SK-N-SH (cell line): ENCODE data around the gene RFX3. TPM values are rescaled to one million over a fixed set of nuclear protein-coding genes. Genes with fewer than 3 reads are reported as not detected.

Experiments
- CTCF ChIA-PET: fragments of 300-600, 350-600 bp; formaldehyde crosslinking; extraction: SDS; loops from one replicate; lab custom pipeline; 2021; lab: Yijun Ruan, JAX
- POLR2A ChIA-PET: fragments of 350-600 bp; sonication (Branson Sonifier 250); formaldehyde crosslinking; extraction: SDS; loops from one replicate; lab custom pipeline; 2020; ENCODE audit warnings: antibody characterized with exemption, inconsistent platforms; lab: Yijun Ruan, JAX
- DNase-seq: peaks from one replicate; pipeline ENCODE4 v3.0.0; 2012
- H2AFZ ChIP-seq: fragments of 200-600 bp; sonication (generic); 2 replicates; pipeline ENCODE4 v1.8.1; 2016; ENCODE audit warnings: antibody characterized with exemption, mild to moderate bottlenecking, low read depth
- H3F3A ChIP-seq: fragments of 200-600 bp; sonication (generic); replicated peaks from 2 replicates; pipeline ENCODE3; 2016; ENCODE audit warnings: antibody characterized with exemption, mild to moderate bottlenecking; ENCODE audit not compliant: insufficient read depth
- H3K27ac ChIP-seq, 2 experiments: fragments of 200-500 bp in 1 of 2; fragments of 200-600 bp in 1 of 2; sonication (Bioruptor generic) in 1 of 2; sonication (generic), shearing (Covaris generic) in 1 of 2; 2 replicates each; pipeline versions ENCODE4 v1.5.1 to v1.6.1; 2014 to 2016; ENCODE audit warnings: low read depth in 2 of 2, inconsistent platforms in 1 of 2, low read length in 1 of 2, mild to moderate bottlenecking in 1 of 2, mixed read lengths in 1 of 2
- H3K27me3 ChIP-seq: fragments of 200-600 bp; sonication (generic), shearing (Covaris generic); 2 replicates; pipeline ENCODE4 v1.6.1; 2016; ENCODE audit warnings: mixed run types; ENCODE audit not compliant: insufficient read depth
- H3K36me3 ChIP-seq, 2 experiments: fragments of 200-500 bp in 1 of 2; fragments of 200-600 bp in 1 of 2; sonication (Bioruptor generic) in 1 of 2; sonication (generic) in 1 of 2; replicated peaks in 1 of 2; 2 replicates each; pipeline versions ENCODE3 to v1.5.1; 2014 to 2016; ENCODE audit warnings: low read length in 1 of 2, mild to moderate bottlenecking in 1 of 2; ENCODE audit not compliant: insufficient read depth in 2 of 2, control insufficient read depth in 1 of 2
- H3K4me1 ChIP-seq, 2 experiments: fragments of 200-500 bp in 1 of 2; fragments of 200-600 bp in 1 of 2; sonication (Bioruptor generic) in 1 of 2; sonication (generic), shearing (Covaris generic) in 1 of 2; 2 replicates each; pipeline versions ENCODE4 v1.5.1 to v1.6.1; 2014 to 2016; ENCODE audit warnings: low read depth in 1 of 2, low read length in 1 of 2, mixed run types in 1 of 2; ENCODE audit not compliant: insufficient read depth in 2 of 2, control insufficient read depth in 1 of 2
- H3K4me2 ChIP-seq: fragments of 200-600 bp; sonication (generic), shearing (Covaris generic); 2 replicates; pipeline ENCODE4 v1.6.1; 2017; ENCODE audit warnings: mixed run types
- H3K4me3 ChIP-seq, 2 experiments: fragments of 200-500 bp in 1 of 2; fragments of 200-600 bp in 1 of 2; sonication (Bioruptor generic) in 1 of 2; sonication (generic), shearing (Covaris generic) in 1 of 2; 2 replicates each; pipeline versions ENCODE4 v1.5.1 to v1.8.1; 2014 to 2016; ENCODE audit warnings: low read depth in 2 of 2, inconsistent platforms in 1 of 2, low read length in 1 of 2, mild to moderate bottlenecking in 1 of 2, mixed read lengths in 1 of 2, moderate library complexity in 1 of 2
- H3K79me2 ChIP-seq: fragments of 200-600 bp; sonication (generic); 2 replicates; pipeline ENCODE4 v1.8.1; 2017; ENCODE audit warnings: mild to moderate bottlenecking; ENCODE audit not compliant: insufficient read depth
- H3K9ac ChIP-seq: fragments of 200-600 bp; sonication (generic); 2 replicates; pipeline ENCODE4 v1.6.1; 2017; ENCODE audit warnings: mixed run types
- H3K9me2 ChIP-seq: fragments of 200-600 bp; sonication (generic); 2 replicates; pipeline ENCODE4 v1.6.1; 2017; ENCODE audit warnings: mixed run types
- H3K9me3 ChIP-seq: fragments of 200-600 bp; sonication (generic); 2 replicates; pipeline ENCODE4 v1.6.1; 2017; ENCODE audit warnings: mixed run types, mild to moderate bottlenecking, moderate library complexity
- H4K20me1 ChIP-seq: fragments of 200-600 bp; sonication (generic); 2 replicates; pipeline ENCODE4 v1.6.1; 2017; ENCODE audit warnings: mild to moderate bottlenecking, mixed run types; ENCODE audit not compliant: insufficient read depth
- EP300 ChIP-seq, 2 experiments: IDR thresholded peaks; 2 replicates each; pipeline versions ENCODE4 v1.4.0 to v1.6.1; 2012; ENCODE audit warnings: borderline replicate concordance in 1 of 2, low read depth in 1 of 2, low read length in 1 of 2
- EZH2phosphoT487 ChIP-seq: fragments of 200-600 bp; sonication (generic); IDR thresholded peaks from 2 replicates; pipeline ENCODE4 v1.6.1; 2017; ENCODE audit warnings: low read depth, mixed run types, mild to moderate bottlenecking, antibody characterized with exemption, moderate library complexity, borderline replicate concordance
- FOSL2 ChIP-seq: IDR thresholded peaks from 2 replicates; pipeline ENCODE4 v1.4.0; 2012; ENCODE audit warnings: low read depth, mild to moderate bottlenecking, moderate library complexity, borderline replicate concordance
- FOXJ3 ChIP-seq: sonication (generic); formaldehyde crosslinking; IDR thresholded peaks from 2 replicates; pipeline ENCODE4 v1.5.1; 2020; ENCODE audit warnings: mild to moderate bottlenecking, missing genetic modification reagents
- IRF3 ChIP-seq: fragments of 150-350 bp; IDR thresholded peaks from 2 replicates; pipeline ENCODE4 v1.6.1; 2016; ENCODE audit warnings: mild to moderate bottlenecking, low read depth, low read length
- JUND ChIP-seq: IDR thresholded peaks from 2 replicates; pipeline ENCODE4 v1.4.0; 2012
- MEF2A ChIP-seq: IDR thresholded peaks from 2 replicates; pipeline ENCODE4 v1.4.0; 2012; ENCODE audit warnings: low read depth, borderline replicate concordance
- MXI1 ChIP-seq: IDR thresholded peaks from 2 replicates; pipeline ENCODE4 v1.6.1; 2012; ENCODE audit warnings: mild to moderate bottlenecking, low read depth, low read length, improper control_type of control experiment
- NFIC ChIP-seq: IDR thresholded peaks from 2 replicates; pipeline ENCODE4 v1.4.0; 2012; ENCODE audit warnings: borderline replicate concordance
- POLR2AphosphoS5 ChIP-seq: IDR thresholded peaks from 2 replicates; pipeline ENCODE4 v1.6.1; 2012; ENCODE audit warnings: low read depth, low read length
- RFX5 ChIP-seq: IDR thresholded peaks from 2 replicates; pipeline ENCODE4 v1.6.1; 2012; ENCODE audit warnings: mild to moderate bottlenecking, improper control_type of control experiment, low read length
- RXRA ChIP-seq: IDR thresholded peaks from 2 replicates; pipeline ENCODE4 v1.4.0; 2012; ENCODE audit warnings: low read depth, mild to moderate bottlenecking, borderline replicate concordance
- SIN3A ChIP-seq: IDR thresholded peaks from 2 replicates; pipeline ENCODE4 v1.6.1; 2012; ENCODE audit warnings: low read depth, mild to moderate bottlenecking, low read length, moderate library complexity, borderline replicate concordance
- TAF1 ChIP-seq: IDR thresholded peaks from 2 replicates; pipeline ENCODE4 v1.6.1; 2012; ENCODE audit warnings: low read depth, mild to moderate bottlenecking, low read length, moderate library complexity, borderline replicate concordance
- TCF12 ChIP-seq: IDR thresholded peaks from 2 replicates; pipeline ENCODE4 v1.4.0; 2012
- USF2 ChIP-seq: fragments of 150-350 bp; IDR thresholded peaks from 2 replicates; pipeline ENCODE4 v1.6.1; 2017; ENCODE audit warnings: antibody characterized with exemption, low read length, low read depth, borderline replicate concordance
- WGBS: methylation state at CpG from one replicate; pipeline ENCODE4 v1.1.6; 2017; ENCODE audit warnings: low lambda C conversion rate; 5-methylcytosine and 5-hydroxymethylcytosine counted together
- polyA plus RNA-seq, 3 experiments: library from polyadenylated mRNA; depleted of rRNA; stranded (reverse); fragments of >200 nt; gene quantifications; 2 replicates each; pipeline ENCODE4 v1.2.3, GENCODE V29; 2012
- TF ChIP-seq, protein P1 (sequence below): IDR thresholded peaks from 2 replicates; pipeline ENCODE4 v1.4.0; 2012; ENCODE audit warnings: low read depth, borderline replicate concordance
- TF ChIP-seq, protein P2 (sequence below): IDR thresholded peaks from 2 replicates; pipeline ENCODE4 v1.6.1; 2012; ENCODE audit warnings: mild to moderate bottlenecking, low read depth, low read length, moderate library complexity

The RFX3 gene
- polyA plus RNA-seq, 1 of the 3 experiments (the other 2 are of a cell fraction) = 1.7 TPM

GRCh38 chr9:3497857-3498256 is 27.9 kb downstream of the RFX3 start (continued):
- no peak for TF ChIP-seq EZH2phosphoT487
- no peak for TF ChIP-seq RFX5
- TF ChIP-seq IRF3 = no peak
- TF ChIP-seq POLR2AphosphoS5 = no peak
- TF ChIP-seq FOSL2 = no peak
- no peak for TF ChIP-seq RXRA
- no peak for TF ChIP-seq NFIC
- TF ChIP-seq, protein P1, sequence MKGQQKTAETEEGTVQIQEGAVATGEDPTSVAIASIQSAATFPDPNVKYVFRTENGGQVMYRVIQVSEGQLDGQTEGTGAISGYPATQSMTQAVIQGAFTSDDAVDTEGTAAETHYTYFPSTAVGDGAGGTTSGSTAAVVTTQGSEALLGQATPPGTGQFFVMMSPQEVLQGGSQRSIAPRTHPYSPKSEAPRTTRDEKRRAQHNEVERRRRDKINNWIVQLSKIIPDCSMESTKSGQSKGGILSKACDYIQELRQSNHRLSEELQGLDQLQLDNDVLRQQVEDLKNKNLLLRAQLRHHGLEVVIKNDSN = no peak
- TF ChIP-seq FOXJ3 (CRISPR knock-in tag) = no peak
- TF ChIP-seq SIN3A = no peak
- TF ChIP-seq USF2 = no peak
- no peak for TF ChIP-seq TAF1
- no peak for TF ChIP-seq MXI1

- 30% methylated on average over 2 of the region's 2 CpGs for WGBS
- Histone ChIP-seq H3K36me3 (no peaks in the 10 kb centered on the region), H3K79me2 (no peaks in the 10 kb centered on the region; the same call in 1 of the 2 replicates), H4K20me1 (no peaks in the 10 kb centered on the region), H2AFZ (no peak overlapping the region), H3K4me2 (peak overlapping the region; percentile 14), H3K9me2 (no peaks in the 10 kb centered on the region), H3K27me3 (no peaks in the 10 kb centered on the region), H3K9ac (peak overlapping the region; percentile 28), H3K4me1 (peaks cover 5 to 23% of the 10 kb centered on the region in 2 experiments; a peak in 3 of 4 replicates), H3K27ac (peak overlapping the region; percentile 47 to 50; a peak in 3 of 4 replicates), H3K9me3 (no peaks in the 10 kb centered on the region), H3K4me3 (no peak overlapping the region), H3F3A (no peaks in the 10 kb centered on the region)
- CTCF ChIA-PET = interaction anchor here (0.6 to 1.1 kb wide), 3 partner anchors 9 to 1646 kb away, joined by 3 to 4 read pairs (median 3); no protein-coding TSS in a partner anchor
- TF ChIP-seq TCF12 (0 out of 2 replicates have a peak, but pooled peaks have one; percentile 4), MEF2A (0 out of 2 replicates have a peak, but pooled peaks have one; percentile 26), JUND (0 out of 2 replicates have a peak, but pooled peaks have one; percentile 23), EP300 (IDR thresholded peaks at IDR 0.05; ENCODE audit: borderline replicate concordance in 1 of 2, low read depth in 1 of 2, low read length in 1 of 2) (peak in 1 of 2 experiments; percentile 26; a peak in 1 of 4 replicates)
- TF ChIP-seq, protein P2, sequence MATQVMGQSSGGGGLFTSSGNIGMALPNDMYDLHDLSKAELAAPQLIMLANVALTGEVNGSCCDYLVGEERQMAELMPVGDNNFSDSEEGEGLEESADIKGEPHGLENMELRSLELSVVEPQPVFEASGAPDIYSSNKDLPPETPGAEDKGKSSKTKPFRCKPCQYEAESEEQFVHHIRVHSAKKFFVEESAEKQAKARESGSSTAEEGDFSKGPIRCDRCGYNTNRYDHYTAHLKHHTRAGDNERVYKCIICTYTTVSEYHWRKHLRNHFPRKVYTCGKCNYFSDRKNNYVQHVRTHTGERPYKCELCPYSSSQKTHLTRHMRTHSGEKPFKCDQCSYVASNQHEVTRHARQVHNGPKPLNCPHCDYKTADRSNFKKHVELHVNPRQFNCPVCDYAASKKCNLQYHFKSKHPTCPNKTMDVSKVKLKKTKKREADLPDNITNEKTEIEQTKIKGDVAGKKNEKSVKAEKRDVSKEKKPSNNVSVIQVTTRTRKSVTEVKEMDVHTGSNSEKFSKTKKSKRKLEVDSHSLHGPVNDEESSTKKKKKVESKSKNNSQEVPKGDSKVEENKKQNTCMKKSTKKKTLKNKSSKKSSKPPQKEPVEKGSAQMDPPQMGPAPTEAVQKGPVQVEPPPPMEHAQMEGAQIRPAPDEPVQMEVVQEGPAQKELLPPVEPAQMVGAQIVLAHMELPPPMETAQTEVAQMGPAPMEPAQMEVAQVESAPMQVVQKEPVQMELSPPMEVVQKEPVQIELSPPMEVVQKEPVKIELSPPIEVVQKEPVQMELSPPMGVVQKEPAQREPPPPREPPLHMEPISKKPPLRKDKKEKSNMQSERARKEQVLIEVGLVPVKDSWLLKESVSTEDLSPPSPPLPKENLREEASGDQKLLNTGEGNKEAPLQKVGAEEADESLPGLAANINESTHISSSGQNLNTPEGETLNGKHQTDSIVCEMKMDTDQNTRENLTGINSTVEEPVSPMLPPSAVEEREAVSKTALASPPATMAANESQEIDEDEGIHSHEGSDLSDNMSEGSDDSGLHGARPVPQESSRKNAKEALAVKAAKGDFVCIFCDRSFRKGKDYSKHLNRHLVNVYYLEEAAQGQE = no peak
- POLR2A ChIA-PET = interaction anchor here (1.6 kb wide), 1 partner anchor 29 kb away, joined by 4 read pairs; no protein-coding TSS in a partner anchor
- no peak for DNase-seq
Measured at GRCh38 chr9:3497401-3497800, 28.4 kb downstream of the RFX3 start.
